C4-2B (cell line): ENCODE data around the gene LCP2.

ENCODE experiments used
- H3K27ac ChIP-seq: fragments of 450-650 bp; 2 replicates; pipeline ENCODE4 v1.5.1; 2017
- ZFX ChIP-seq: fragments of 450-650 bp; IDR thresholded peaks from 2 replicates; pipeline ENCODE4 v1.6.1; 2017
- TF ChIP-seq, protein P1 (sequence below): fragments of 450-650 bp; conservative IDR thresholded peaks from 2 replicates; pipeline ENCODE4 v1.5.1; 2017; ENCODE audit warnings: mild to moderate bottlenecking

LCP2 gene

DNA sequence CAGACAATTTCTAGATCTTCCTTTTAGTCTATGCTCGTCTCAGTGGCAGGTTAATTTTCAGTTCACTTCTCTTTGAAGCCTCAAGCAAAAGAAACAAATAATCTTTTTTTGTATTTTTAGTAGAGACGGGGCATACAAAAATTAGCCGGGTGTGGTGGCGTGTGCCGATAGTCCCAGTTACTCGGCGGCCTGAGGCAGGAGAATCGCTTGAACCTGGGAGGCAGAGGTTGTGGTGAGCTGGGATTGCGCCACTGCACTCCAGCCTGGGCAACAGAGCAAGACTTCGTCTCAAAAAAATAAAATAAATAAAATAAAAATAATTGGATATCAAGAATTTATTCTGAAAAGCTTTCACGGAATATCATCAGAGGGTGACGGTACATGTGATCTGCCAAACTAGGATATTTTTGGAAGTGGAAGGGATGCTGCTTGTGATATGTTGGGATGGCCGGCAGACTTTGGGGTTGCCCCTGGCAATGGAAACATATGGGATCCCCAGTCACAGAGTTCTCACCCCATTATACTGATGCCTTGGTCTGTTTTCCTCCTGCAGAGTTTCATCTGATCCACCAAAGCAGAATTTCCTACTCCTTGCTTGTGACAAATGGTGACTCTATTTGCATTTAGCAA, 7.6 kb upstream of the LCP2 start:
- H3K27ac ChIP-seq: no peak overlapping the region
- TF ChIP-seq, protein P1, sequence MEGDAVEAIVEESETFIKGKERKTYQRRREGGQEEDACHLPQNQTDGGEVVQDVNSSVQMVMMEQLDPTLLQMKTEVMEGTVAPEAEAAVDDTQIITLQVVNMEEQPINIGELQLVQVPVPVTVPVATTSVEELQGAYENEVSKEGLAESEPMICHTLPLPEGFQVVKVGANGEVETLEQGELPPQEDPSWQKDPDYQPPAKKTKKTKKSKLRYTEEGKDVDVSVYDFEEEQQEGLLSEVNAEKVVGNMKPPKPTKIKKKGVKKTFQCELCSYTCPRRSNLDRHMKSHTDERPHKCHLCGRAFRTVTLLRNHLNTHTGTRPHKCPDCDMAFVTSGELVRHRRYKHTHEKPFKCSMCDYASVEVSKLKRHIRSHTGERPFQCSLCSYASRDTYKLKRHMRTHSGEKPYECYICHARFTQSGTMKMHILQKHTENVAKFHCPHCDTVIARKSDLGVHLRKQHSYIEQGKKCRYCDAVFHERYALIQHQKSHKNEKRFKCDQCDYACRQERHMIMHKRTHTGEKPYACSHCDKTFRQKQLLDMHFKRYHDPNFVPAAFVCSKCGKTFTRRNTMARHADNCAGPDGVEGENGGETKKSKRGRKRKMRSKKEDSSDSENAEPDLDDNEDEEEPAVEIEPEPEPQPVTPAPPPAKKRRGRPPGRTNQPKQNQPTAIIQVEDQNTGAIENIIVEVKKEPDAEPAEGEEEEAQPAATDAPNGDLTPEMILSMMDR: no peak
- no peak for TF ChIP-seq ZFX

DNA sequence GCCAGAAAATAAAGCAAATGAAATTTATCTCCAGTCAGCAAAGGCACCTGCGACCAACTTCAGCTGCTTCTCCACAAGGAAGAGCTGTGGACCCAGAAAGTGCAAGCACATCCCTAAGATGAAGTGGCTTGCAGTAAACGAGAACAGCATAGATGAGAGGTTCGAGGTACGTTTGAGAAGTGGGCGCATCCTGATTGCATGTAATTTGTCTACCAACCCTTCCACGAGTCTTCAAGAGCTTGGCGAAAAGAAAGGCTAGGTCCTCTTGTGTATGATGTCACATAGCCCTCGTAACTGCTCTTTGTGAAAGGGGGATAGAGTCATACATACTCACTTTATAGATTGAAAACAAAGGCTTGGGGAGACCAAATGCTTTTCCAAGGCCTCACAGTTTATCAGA, 6.0 kb upstream of the LCP2 start:
- H3K27ac ChIP-seq: no peak overlapping the region
- TF ChIP-seq, protein P1: no peak
- TF ChIP-seq ZFX: no peak

DNA sequence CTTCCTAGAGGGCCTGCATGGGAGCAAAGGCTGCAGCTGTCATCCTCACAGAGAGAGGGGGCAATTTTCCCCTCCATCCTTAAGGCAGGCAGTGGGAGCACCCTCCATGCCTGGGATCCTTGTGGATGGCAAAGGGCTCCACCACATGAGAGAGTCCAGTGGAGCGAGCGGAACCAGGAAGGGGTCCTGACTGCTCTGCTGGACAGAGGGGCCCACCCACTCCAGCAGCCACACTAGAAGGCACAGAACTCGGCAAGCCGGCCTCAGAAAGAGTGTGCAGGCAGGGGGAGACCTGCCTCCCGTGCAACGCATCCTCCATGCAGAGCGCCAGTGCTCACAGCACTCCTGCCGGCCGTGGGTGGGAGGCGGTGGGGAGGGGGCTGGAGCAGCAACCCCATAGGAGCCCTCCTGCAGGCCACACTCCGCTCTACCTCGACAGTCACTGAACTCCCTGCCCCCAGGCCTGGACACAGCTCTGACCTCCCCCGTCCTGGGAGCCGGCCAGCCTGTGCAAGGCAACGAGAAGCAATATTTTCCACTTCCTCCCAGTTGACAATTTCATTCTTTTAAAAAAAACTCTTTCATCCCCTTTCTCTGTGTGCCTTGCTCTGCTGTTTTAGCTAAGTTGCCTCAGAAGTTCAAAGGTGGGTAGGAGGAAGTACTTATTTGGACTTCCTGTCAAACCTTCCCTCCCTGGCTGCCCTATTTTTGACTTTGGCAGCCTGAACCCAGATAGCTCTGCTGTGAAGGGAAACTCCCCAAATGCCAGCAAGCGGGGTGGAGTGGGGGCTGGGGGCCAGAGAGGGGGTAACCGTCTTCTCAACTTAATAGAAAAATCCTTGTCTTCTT, 5.3 kb upstream of the LCP2 start:
- no peak overlapping the region for H3K27ac ChIP-seq
- TF ChIP-seq, protein P1: no peak
- no peak for TF ChIP-seq ZFX

DNA sequence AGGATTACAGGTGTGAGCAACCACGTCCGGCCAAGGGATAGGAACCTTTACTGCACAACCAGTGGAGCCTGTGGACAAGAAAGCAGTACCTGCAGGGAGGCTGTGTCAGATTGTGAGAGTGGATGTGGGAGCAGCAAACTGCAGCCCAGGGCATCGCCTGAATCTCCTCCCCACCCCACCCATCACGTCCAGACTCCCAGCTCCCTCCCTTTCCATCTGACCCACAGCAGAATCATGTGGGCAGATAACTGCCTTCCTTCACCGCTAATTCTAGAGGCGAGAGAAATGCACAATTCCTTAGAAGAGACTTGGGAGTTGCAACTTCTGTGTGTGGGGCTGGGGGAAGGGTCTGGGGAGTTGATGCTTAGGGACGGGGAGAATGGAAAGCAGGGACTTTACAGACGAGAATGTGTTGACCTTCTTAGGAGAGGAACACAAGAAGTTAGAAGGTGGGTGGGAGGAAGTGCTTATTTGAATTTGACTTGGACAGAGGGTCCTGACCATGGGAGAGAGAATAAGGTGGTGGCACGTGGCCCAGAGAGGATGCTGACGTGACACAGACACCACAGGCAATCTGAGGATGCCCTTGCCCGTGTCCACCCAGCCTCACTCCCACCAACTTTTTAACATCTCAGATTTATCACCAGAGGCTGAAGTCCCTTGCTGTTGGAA, 4.5 kb upstream of the LCP2 start:
- H3K27ac ChIP-seq: no peak overlapping the region
- TF ChIP-seq, protein P1: no peak
- no peak for TF ChIP-seq ZFX

DNA sequence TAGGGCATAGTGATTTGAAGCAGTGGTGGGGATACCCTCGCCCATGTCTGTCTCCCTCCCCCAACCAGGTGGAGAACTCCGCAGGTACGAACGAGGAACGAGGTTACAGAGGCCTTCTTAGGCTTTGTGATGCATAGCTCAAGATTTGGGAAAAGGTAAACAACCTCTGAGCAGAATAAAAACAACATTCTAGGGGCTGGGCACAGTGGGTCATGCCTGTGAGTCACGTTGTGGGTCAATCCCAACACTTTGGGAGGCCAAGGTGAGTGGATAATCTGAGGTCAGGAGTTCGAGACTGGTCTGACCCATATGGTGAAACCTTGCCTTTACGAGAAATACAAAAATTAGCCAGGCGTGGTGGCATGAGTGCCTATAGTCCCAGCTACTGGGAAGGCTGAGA, 3.6 kb upstream of the LCP2 start:
- H3K27ac ChIP-seq: no peak overlapping the region
- TF ChIP-seq ZFX: no peak
- TF ChIP-seq, protein P1: no peak

DNA sequence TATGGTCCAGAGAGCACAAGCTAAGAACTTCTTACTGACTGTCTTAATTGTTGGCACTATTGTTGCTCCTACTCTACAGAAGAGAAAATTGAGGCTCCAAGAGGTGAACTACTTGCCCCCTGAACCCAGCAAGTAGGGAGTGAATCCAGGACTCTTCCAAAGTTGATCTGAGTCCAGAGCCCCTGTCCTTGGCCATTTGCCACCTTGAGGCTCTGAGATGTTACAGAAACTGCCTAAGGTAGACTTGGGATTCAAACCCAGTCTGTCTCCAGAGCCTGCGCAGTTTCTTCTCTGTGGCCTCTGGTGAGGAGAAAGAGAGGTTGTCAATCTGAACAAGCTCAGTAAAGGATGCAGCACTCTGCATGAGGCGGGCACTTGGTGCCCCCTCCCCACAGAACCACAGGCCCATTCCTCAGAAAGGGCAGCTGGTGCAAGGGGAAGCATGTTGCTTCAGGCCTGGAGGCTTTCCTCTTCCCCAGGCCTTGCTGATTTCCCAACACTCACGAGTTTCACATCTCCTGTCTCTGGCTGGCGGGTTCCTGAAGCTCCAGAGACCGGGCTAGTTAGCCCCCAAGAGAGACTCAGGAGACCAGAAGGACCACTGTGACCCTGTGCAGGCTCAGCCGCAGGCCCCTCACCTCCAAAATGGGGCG, 2.9 kb upstream of the LCP2 start:
- no peak overlapping the region for H3K27ac ChIP-seq
- no peak for TF ChIP-seq ZFX
- TF ChIP-seq, protein P1: no peak
